MCF 10A (cell line): Measurements from ENCODE around the gene SLC6A8. TPM values are rescaled to one million over a fixed set of nuclear protein-coding genes. Genes with fewer than 3 reads are reported as not detected.
A peak's percentile ranks its signal among the peaks of the same experiment; 100 is the strongest.

Source experiments
- BruUV-seq: library from RNA; stranded (reverse); fragments of 400-500 nt; replicated peaks from 2 replicates; lab custom pipeline; 2021; lab: Mats Ljungman, UMichigan
- CTCF ChIA-PET: fragments of 300-600 bp; sonication (Branson Sonifier 250); formaldehyde crosslinking; extraction: SDS; loops from one replicate; lab custom pipeline; 2021; ENCODE audit warnings: antibody characterized with exemption, inconsistent platforms; lab: Yijun Ruan, JAX
- POLR2A ChIA-PET: fragments of 300-600, 350-650 bp; sonication (Branson Sonifier 250); formaldehyde crosslinking; extraction: SDS; loops from one replicate; lab custom pipeline; 2020; ENCODE audit warnings: antibody characterized with exemption, inconsistent platforms; lab: Yijun Ruan, JAX
- DNase-seq: peaks from one replicate; pipeline ENCODE4 v3.0.0-alpha.2; 2018; ENCODE audit not compliant: unreplicated experiment
- H3K27ac Mint-ChIP-seq: one replicate; pipeline ENCODE4 v1.8.0; 2022; ENCODE audit warnings: mild to moderate bottlenecking, low read depth, mixed read lengths; ENCODE audit not compliant: unreplicated experiment
- H3K27me3 Mint-ChIP-seq: one replicate; pipeline ENCODE4 v1.8.0; 2022; ENCODE audit warnings: mixed read lengths; ENCODE audit not compliant: insufficient read depth, unreplicated experiment
- H3K36me3 Mint-ChIP-seq: one replicate; pipeline ENCODE4 v1.8.0; 2022; ENCODE audit warnings: mild to moderate bottlenecking, moderate library complexity, mixed read lengths; ENCODE audit not compliant: insufficient read depth, unreplicated experiment
- H3K4me1 Mint-ChIP-seq: one replicate; pipeline ENCODE4 v1.8.0; 2022; ENCODE audit warnings: mixed read lengths; ENCODE audit not compliant: insufficient read depth, unreplicated experiment
- H3K4me3 Mint-ChIP-seq: one replicate; pipeline ENCODE4 v1.8.0; 2022; ENCODE audit warnings: mild to moderate bottlenecking, moderate library complexity, mixed read lengths; ENCODE audit not compliant: unreplicated experiment
- H3K9me3 Mint-ChIP-seq: one replicate; pipeline ENCODE4 v1.8.0; 2022; ENCODE audit warnings: mixed read lengths; ENCODE audit not compliant: unreplicated experiment
- CTCF ChIP-seq: fragments of 200-600 bp; IDR thresholded peaks from one replicate; pipeline ENCODE4 v1.8.0; 2022; ENCODE audit warnings: antibody characterized with exemption, mild to moderate bottlenecking; ENCODE audit not compliant: unreplicated experiment
- intact Hi-C: fragments of 100-400 bp; cut with micrococcal nuclease; formaldehyde crosslinking; loops from 2 replicates; pipeline ENCODE4 v1.14.1; 2022
- total RNA-seq: library from RNA; stranded (reverse); gene quantifications from 2 replicates; pipeline ENCODE4 v1.2.3, GENCODE V29; 2022

The SLC6A8 gene
- total RNA-seq, 1 experiment from 2014 or later, result 66.6 TPM

- intact Hi-C loops, result no loop called here
- Mint-ChIP-seq H3K27me3 (no peaks in the 10 kb centered on the region), H3K27ac (no peak overlapping the region), H3K4me1 (no peaks in the 10 kb centered on the region), H3K9me3 (no peaks in the 10 kb centered on the region), H3K36me3 (peaks cover 6% of the 10 kb centered on the region), H3K4me3 (no peak overlapping the region)
- CTCF ChIA-PET, result interaction anchor here (0.9 to 1.8 kb wide), 2 partner anchors 10 to 12 kb away, joined by 4 to 7 read pairs; no protein-coding TSS in a partner anchor
- BruUV-seq, result no TSS peak
- TF ChIP-seq CTCF, result peak; percentile 12
- POLR2A ChIA-PET, result no interaction called here
- peak; percentile 14 for DNase-seq
Observed at GRCh38 chrX:153651540-153652079, 36.1 kb upstream of the SLC6A8 start.

GRCh38 chrX:153653556-153653955 is 34.2 kb upstream of the SLC6A8 start:
- BruUV-seq, result no TSS peak
- ChIA-PET CTCF (interaction anchor here (0.6 to 3.0 kb wide), 5 partner anchors 9 to 49 kb away, joined by 3 to 14 read pairs (median 3); no protein-coding TSS in a partner anchor), POLR2A (interaction anchor here (0.9 kb wide), 1 partner anchor 14 kb away, joined by 3 read pairs; no protein-coding TSS in a partner anchor)
- no peak for DNase-seq
- no peak overlapping the region for H3K27ac Mint-ChIP-seq
- intact Hi-C loops, result no loop called here
- no peak for TF ChIP-seq CTCF
- H3K36me3 Mint-ChIP-seq, result peaks cover 6% of the 10 kb centered on the region
- no peaks in the 10 kb centered on the region for H3K4me1 Mint-ChIP-seq
- no peak overlapping the region for H3K4me3 Mint-ChIP-seq
- H3K9me3 Mint-ChIP-seq, result peaks cover 2% of the 10 kb centered on the region
- H3K27me3 Mint-ChIP-seq, result no peaks in the 10 kb centered on the region

DNA sequence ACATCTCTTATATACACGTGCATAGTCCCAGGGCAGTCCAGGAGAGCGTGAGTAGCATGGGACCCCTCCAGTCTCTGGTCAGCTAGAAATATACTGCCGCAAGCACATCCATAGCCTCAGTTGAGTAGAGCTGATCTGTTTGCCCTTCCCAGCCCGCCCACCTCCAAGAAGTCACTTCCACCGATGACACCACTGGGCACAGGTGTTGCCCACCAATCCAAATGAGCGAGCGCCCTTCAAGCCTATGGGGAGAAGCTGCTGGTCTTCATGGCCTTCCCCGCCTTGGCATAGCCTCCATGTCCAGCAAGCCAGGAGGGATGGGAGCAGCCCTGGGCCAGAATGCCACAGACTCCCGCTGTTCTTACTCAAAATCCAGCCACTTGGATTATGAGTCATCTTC is 30.6 kb upstream of the SLC6A8 start:
- no peak for TF ChIP-seq CTCF
- POLR2A ChIA-PET, result no interaction called here
- peaks cover 11% of the 10 kb centered on the region for H3K27me3 Mint-ChIP-seq
- no peaks in the 10 kb centered on the region for H3K4me1 Mint-ChIP-seq
- CTCF ChIA-PET, result interaction anchor here (0.7 to 3.5 kb wide), 6 partner anchors 11 to 151 kb away, joined by 3 to 23 read pairs (median 4); no protein-coding TSS in a partner anchor
- DNase-seq, result no peak
- no TSS peak for BruUV-seq
- H3K4me3 Mint-ChIP-seq, result no peak overlapping the region
- intact Hi-C loops, result no loop called here
- H3K27ac Mint-ChIP-seq, result no peak overlapping the region
- H3K36me3 Mint-ChIP-seq, result peaks cover 6% of the 10 kb centered on the region
- peaks cover 10% of the 10 kb centered on the region for H3K9me3 Mint-ChIP-seq

- BruUV-seq, result no TSS peak
- Mint-ChIP-seq H3K27me3 (peaks cover 11% of the 10 kb centered on the region), H3K4me1 (no peaks in the 10 kb centered on the region), H3K27ac (no peak overlapping the region), H3K36me3 (peaks cover 6% of the 10 kb centered on the region), H3K9me3 (peaks cover 10% of the 10 kb centered on the region), H3K4me3 (no peak overlapping the region)
- intact Hi-C loops, result no loop called here
- ChIA-PET CTCF (interaction anchor here (1.2 to 3.5 kb wide), 4 partner anchors 9 to 120 kb away, joined by 5 to 23 read pairs (median 6); no protein-coding TSS in a partner anchor), POLR2A (no interaction called here)
- no peak for TF ChIP-seq CTCF
- no peak for DNase-seq
Observed at GRCh38 chrX:153659268-153659667, 28.5 kb upstream of the SLC6A8 start.
